GM18907 (cell line): ENCODE data around the gene TOMM70.
"Not testable (repeated sequence)": the region's sequence is repeated elsewhere in the genome, so short reads cannot be mapped to it uniquely, and the experiment has no call there.

Experiments
- ATAC-seq: cut with Tn5 transposase; IDR thresholded peaks from one replicate; pipeline ENCODE4 v1.9.1; 2021; ENCODE audit warnings: mild to moderate bottlenecking, moderate library complexity; ENCODE audit not compliant: unreplicated experiment

The TOMM70 gene

DNA sequence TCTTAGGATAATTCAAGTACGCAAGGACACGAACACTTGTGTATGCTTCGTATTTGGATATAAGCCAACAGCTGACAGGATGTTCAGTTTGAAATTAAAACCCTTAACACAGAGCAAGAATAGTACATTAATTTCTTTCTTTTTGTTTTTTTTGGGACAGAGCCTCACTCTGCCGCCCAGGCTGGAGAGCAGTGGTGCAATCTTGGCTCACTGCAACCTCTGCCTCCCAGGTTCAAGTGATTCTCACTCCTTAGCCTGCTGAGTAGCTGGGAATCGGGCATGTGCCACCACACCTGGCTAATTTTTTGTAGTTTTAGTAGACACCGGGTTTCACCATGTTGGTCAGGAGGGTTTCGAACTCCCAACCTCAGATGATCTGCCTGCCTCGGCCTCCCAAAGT lies 32.4 kb downstream of the TOMM70 start:
- no peak for ATAC-seq

DNA sequence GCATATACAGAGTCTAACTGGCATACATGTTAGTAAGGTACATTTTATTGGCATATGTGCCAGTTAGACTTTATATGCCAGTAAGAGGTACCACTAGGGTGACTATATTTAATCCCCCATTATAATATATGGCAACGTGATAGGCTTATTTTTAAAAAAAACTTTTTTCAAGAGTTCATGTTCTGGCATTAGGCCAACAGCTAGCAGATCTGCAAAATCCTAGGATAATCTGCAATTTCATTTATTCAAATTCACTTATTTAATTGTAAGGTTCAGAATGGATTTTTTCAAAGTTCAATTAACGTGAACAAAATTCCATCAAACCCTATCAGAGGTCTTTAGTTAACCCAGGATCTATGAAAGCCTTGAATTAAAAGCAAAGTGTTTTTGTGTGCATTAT lies 34.5 kb downstream of the TOMM70 start:
- no peak for ATAC-seq

DNA sequence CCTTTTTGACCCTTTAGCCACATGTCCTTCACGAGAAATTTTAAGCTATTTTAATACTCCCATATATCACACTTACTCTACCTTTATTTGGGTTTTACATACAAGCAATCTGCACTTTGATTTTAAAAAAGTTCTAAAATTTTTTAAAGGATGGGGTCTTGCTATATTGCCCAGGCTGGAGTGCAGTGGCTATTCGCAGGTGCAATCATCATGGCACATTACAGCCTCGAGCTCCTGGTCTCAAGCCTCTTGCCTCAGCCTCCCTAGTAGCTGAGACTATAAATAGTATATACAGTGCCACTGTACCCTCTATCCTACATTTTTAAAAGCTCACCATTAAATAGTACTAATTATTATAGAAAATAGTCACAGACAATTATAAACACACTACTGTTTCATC lies 36.5 kb downstream of the TOMM70 start:
- ATAC-seq, result no peak

DNA sequence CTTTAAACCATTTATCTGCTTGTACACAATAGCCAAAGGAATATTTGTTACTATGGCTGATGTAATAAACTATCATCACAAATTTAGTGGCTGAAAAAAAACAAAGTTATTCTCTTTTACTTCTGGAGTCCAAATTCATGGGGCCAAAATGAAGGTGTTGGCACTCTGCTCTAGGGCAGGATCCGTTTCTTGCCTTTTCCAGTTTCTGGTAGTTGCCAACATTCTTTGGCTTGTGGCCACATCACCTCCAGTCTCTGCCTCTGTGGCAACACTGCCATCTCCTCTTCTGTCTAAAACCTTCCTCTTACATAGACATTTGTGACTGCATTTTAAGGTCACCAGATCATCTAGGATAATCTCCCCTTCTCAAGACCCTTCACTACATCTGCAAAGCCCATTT lies 39.0 kb downstream of the TOMM70 start:
- ATAC-seq, result no peak

DNA sequence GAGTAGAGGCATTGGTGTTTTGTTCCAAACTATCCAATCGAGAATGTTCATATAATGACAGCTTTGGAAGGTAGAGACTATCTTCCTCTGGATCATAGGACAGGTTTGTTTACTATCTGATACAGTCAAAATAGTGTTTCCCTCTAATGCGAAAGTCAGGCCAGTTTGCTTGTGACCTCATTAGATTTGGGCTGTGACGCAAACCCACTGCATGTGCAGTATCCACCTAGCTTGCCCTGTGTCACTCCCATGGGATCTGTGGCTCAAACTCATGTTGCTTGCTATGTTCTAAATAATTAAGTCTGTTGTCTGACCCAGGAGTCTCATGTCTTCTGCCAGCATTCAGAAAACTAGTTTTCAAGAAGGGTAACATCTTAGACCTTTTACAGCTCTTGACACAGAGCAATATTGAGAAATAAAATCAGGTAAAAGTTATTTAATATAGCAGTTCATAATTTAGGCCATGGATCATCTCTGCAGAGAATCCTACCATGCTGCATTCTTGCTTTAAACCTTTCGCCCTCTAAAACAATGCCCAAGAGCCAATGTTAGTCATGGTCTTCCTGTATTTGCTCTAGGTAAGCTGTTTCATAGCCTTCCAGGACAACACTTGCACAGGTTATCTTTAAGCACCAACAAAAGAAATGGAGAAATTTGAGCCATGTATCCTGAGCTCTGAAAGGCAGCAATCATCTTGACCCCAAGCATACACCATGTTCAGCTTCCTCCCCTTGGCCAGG lies 40.0 kb downstream of the TOMM70 start:
- no peak for ATAC-seq

DNA sequence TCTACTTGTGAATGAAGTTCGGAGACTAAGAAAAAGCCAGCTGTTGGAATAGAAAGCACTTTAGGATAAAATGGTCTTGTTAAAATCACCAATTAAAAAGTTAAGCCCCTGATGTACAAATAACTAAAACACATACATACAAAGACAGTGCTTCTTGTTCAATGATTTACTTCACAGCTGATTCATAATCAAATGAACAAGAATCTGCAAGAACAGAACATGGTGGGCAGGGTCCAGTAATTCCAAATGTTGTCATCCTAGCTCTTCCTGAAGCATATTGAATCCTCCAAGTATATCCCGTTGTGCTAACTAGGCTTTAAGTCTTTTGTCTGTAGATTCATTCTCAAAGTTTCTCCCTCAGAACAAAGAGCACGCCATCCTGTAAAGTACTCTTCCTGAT lies 41.9 kb downstream of the TOMM70 start:
- ATAC-seq, result no peak

DNA sequence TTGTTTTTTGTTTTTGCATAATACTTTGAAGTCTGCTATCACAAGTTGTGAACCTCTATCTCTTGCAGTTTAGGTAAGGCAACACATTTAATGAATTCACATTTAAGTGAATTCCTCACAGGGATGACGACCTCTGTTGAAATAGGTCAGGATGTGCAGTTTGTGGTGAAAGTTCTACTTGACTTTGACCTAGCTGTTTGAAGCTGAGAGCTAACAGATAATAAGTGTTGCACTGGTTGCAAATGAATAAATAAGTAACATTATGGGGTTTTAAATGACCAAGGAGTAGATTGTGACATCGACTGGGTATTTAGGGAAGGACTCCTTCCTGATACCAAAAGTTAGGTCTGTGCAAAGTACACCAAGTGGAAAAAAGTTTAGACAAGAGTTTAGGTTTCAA lies 42.5 kb downstream of the TOMM70 start:
- ATAC-seq, result no peak

DNA sequence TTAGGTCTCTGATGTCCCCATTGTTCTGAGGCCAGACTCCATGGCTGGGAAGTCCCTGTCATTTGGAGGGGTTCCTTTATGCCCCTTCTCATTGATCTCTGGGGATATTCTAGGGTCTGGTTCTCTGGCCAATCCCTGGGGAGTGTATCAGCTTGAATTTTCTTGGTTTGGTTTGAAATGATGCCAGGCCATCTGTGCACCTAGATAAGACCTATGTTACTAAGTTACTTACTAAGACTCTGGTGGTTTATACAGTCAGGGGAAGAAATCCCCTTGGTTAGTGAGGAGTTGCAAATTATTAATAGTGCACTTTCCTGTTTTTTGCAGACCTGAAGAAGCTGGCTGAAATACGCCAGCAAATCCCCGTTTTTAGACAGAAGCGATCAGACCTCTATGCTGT lies 46.0 kb downstream of the TOMM70 start:
- peak; percentile 86 for ATAC-seq

DNA sequence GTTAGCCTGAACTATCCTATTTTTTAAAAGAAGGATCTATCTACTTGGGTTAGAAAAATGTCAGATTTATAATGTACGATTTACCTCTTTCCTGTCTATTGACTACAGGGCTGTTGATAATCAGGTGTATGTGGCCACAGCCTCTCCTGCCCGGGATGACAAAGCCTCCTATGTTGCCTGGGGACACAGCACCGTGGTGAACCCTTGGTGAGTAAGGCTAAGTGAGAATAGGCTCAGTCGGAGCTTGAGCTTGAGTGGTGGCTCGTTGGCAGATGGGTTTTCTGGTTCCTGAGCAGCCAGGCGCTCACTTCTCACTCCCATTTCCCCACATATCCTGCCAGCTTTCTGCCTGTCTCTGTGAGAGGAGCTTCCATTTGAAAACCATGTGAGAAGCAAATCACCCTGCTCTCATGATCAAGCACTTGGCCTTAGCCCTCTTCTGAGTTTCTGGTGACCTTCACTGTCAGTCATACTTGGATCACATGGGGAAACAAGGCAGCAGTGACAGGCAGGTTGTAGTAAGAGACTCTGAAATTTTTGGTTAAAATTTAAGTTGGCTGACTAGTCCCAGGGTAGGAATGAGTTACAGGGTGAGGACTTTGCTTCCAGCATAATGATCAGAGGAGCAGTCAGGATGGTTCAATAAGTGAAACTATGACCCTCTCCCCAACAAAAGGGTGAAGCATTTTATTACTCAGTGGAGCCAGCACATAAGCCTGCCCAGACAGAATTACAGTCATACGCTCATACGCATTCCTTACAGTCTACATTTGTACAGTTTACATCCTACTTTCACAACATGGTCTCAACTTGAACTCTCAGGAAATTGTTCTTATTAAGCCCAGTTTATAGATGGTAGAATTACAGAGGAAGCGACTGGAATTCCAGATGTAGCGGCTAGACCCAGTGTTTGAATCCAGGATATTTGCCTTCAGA lies 48.3 kb downstream of the TOMM70 start:
- ATAC-seq, result no peak

DNA sequence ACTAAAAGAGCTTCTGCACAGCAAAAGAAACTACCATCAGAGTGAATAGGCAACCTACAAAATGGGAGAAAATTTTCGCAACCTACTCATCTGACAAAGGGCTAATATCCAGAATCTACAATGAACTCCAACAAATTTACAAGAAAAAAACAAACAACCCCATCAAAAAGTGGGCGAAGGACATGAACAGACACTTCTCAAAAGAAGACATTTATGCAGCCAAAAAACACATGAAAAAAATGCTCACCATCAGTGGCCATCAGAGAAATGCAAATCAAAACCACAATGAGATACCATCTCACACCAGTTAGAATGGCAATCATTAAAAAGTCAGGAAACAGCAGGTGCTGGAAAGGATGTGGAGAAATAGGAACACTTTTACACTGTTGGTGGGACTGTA lies 49.1 kb downstream of the TOMM70 start:
- ATAC-seq, result not testable (repeated sequence)

DNA sequence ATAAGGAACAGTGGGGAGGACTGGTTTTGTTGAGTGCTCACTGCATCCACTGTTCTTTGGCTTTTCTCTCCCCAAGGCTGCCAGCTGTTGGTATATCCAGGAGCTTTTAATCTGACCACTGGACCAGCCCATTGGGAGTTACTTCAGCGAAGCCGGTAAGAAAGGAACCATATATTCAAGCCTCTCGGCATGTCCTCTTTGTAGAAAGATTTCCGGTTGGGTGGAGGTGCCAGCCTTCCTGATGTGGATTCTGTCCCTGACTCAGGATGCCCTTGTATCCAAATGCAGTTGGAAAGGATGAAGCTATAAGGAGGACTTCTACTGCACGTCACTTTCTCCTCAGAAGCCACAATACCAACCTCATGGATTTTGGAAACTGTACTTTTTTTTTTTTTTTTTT lies 52.2 kb downstream of the TOMM70 start:
- ATAC-seq, result no peak

DNA sequence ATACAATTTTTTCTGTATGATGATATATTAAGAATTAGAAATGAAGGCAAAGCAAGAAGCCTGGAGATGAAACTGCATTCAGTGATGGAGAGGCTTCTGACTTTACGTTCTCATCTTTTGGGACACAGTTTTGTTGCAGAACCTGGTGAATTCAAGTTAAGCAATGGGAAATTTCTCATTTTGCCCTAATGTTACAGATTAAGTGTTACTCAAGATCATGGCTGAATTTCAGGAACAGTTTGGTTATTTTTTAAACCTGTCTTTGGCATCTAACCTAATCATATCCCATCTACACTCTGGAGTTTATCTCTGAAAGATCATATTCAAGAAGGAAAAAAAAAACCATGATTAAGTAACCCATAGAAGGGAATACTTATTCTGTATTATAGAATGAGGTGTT lies 60.4 kb downstream of the TOMM70 start:
- no peak for ATAC-seq

DNA sequence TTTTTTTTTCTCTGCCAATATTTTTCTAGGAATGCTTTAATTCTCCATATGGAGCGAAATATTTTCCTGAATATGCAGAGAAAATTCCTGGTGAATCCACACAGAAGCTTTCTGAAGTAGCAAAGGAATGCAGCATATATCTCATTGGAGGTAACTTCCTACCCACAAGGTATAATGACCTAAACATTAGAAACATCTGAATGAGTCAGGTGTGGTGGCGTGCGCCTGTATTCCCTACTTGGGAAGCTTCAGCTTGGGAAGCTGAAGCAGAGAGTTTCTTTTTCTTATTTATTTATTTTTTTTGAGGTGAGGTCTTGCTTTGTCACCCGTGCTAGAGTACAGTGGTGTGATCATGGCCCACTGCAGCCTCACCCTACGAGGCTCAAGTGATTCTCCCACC lies 61.1 kb downstream of the TOMM70 start:
- no peak for ATAC-seq

DNA sequence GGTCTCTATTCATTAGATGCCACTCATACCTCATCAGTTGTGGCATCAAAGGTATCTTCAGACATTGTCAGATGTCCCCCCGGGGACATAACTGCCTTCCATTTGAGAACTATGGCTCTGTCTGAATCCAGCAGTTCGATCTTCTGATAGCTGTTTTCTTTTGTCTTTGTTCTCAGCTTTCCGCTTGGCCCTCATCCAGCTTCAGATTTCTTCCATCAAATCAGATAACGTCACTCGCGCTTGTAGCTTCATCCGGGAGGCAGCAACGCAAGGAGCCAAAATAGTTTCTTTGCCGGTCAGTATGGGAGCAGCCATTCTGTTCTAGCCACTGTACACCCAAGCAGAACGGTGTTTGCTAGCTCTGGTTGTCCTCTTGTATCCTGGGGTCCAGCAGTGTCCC lies 62.0 kb downstream of the TOMM70 start:
- ATAC-seq, result no peak

DNA sequence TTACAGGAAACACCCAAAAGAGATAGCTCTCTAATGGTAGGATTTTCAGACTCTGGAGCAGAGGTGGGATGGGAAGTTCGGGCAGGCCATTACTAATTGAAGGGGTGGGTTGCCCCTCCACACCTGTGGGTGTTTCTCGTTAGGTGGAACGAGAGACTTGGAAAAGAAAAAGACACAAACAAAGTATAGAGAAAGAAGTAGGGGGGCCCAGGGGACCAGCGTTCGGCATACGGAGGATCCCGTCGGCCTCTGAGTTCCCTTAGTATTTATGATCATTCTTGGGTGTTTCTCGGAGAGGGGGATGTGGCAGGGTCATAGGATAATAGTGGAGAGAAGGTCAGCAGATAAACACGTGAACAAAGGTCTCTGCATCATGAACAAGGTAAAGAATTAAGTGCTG lies 64.7 kb downstream of the TOMM70 start:
- not testable (repeated sequence) for ATAC-seq

DNA sequence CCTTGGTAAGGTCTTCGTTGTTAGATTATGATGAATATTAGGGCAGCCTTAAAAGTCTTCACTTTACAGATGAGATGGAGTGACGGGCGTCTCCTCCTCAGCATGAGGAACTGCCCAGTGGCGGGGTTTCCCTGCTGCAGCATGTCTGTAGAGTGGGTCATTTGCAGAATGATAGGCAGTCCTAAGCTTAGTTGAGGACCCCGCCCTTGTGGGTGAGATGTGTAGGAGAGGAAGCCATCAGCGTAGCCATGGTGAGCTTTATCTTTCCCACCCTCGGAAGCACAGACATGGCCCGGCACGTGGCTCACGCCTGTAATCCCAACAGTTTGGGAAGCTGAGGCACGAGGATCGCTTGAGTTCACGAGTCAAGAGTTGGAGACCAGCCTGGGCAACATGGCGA lies 65.5 kb downstream of the TOMM70 start:
- ATAC-seq, result peak; percentile 67

DNA sequence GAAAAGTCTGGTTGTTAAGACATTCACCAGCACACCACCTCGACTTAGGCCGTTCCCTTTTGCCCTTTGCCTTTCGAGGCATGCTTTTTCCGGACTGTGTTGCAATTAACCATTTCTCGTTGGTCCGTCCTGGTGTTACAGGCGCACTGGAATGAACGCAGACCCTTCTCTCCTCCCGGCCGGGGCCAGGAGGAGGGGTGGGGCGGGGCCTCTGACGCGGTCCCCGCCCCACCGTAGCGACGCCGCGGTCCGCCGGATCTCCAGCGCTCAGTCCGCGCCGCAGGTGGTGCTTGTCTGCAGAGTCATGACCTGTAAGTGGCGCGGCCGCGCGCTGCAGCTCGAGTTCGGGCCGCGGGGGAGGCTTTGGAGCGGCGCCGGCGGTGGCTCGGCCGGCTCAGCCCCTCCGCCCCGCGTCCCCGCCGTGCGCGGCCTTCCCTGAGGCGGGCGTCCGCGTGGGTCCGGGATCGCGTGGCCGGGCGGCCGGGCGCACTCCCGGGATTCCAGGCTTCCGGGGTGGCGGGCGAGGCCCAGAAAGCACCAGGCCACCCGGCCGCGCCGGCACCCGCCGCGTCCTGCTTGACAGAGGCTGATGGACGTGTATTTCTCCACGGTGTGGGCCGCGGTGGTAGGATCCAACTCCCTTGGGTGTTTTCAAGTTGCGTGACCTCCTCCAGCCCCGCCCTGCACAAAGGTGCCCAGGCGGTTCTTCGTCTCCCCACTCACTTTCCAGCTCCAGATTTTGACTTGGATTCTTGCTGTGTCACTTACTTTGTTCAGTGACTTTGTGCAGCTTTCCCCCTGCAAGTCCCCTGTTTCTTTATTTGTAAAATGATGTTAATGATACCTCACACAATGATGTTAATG lies 66.2 kb downstream of the TOMM70 start, which contains the start of gene NIT2:
Gene NIT2 (plus strand): TSS at position 270 of the 864 bp plus-strand sequence. CDS start 35 bp downstream, at position 305.
- ATAC-seq, result peak; percentile 93

DNA sequence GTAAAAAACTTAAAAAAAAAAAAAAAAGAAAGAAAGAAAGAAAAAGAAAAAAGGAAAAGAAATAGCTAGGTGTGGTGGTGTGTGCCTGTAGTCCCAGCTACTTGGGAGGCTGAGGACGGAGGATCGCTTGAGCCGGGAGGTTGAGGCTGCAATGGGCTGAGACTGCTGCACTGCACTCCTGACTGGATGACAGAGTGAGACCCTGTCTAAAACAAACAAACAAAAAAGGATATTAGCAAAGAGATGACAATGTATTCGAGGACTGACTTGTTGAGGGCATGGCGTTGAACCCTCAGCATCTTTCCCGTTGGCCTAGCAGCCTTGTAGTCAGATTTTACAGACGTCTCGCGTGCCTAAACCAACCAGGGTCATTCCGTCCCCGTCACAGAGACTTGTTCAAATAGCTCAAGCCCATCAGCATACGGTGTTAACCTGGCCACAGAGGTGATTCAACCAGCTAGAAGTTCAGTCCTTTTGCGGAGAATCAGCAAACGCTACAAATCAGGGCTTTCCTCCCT lies 66.9 kb downstream of the TOMM70 start:
- ATAC-seq, result peak; percentile 35

DNA sequence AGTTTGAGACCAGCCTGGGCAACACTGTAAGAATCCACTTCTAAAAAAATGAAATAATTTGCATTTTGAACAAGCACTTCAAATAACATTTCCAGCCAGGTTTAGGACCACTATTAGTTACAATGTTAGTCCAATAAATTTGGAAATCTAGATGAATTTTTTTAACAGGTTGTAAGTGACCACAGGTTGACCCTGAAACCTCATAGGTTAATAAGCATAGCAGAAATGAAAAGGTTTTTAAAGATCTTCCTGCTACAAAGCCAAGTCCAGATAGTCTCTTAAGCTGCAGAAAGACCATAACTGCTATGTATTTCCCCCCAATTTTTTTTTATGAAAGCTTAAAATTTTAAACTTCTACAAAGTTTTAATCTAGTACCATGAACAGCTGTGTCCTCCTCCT lies 67.8 kb downstream of the TOMM70 start:
- ATAC-seq, result no peak

DNA sequence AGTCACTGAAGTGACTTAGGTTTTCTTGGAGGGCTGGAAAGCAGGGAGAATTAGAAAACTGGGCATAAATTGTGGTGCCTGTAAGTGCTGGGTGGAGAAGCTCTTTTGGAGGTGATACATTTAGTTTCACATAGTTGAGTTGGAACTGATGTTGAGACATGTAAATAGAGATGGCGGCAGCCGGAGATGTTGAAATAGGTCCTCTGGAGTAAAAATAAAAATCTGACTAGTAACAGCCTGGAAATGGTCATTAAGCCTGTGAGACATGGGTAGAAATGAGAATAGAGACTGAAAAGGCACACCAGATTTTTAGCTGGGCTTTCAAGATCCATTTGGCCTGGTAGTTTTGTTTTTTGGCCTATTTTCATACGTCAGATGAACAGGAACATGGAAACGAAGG lies 69.2 kb downstream of the TOMM70 start:
- ATAC-seq, result no peak

DNA sequence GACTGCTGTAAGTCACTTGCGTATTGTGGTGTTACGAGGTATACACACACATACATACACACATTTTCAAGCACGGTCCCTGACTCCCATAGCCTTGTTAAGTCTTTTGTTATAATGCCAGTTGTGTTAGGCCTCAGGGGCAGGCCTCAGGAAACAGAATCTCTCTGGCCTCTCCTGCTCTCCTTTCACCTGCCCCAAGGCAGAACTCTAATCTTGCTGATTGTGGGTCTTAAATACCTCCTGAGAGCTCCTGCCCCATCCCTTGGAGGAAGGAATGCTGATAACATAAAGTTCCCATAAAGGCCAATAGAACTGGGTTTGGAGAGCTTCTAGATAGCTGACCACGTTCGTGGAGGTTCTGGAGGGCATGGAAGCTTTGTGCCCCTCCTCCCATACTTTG lies 70.2 kb downstream of the TOMM70 start:
- no peak for ATAC-seq
